Neutrophil (primary cell): Measurements from ENCODE around the gene GNAL.

Experiments used
- H3K27ac ChIP-seq: fragments of 200-600 bp; sonication (generic); 2 replicates; pipeline ENCODE4 v1.5.1; 2016; ENCODE audit warnings: mild to moderate bottlenecking, moderate library complexity
- H3K27me3 ChIP-seq: fragments of 200-600 bp; sonication (generic); 2 replicates; pipeline ENCODE4 v1.6.0; 2016; ENCODE audit warnings: mild to moderate bottlenecking
- H3K36me3 ChIP-seq: fragments of 200-600 bp; sonication (generic); 2 replicates; pipeline ENCODE4 v1.5.1; 2017
- H3K4me1 ChIP-seq, 2 experiments: fragments of 200-600 bp in 1 of 2; sonication (generic) in 1 of 2; 1 replicate in 1 of 2; 2 replicates in 1 of 2; pipeline versions ENCODE4 v1.5.1 to v1.6.1; 2013 to 2016; ENCODE audit warnings: low read depth in 1 of 2, low read length in 1 of 2, mild to moderate bottlenecking in 1 of 2, moderate library complexity in 1 of 2; ENCODE audit not compliant: control insufficient read depth in 1 of 2, insufficient read depth in 1 of 2
- H3K4me3 ChIP-seq, 2 experiments: fragments of 200-600 bp in 1 of 2; sonication (generic) in 1 of 2; 1 replicate in 1 of 2; 2 replicates in 1 of 2; pipeline ENCODE4 v1.5.1; 2013 to 2016; ENCODE audit warnings: low read depth in 1 of 2, low read length in 1 of 2, mild to moderate bottlenecking in 1 of 2, moderate library complexity in 1 of 2
- H3K9me3 ChIP-seq: fragments of 200-600 bp; sonication (generic); 2 replicates; pipeline ENCODE4 v1.5.1; 2016
- CTCF ChIP-seq: fragments of 200-600 bp; sonication (generic); IDR thresholded peaks from 2 replicates; pipeline ENCODE4 v1.5.1; 2016; ENCODE audit warnings: antibody characterized with exemption

GNAL gene

GRCh38 chr18:11761553-11761952 is 72.5 kb downstream of the GNAL start:
- Histone ChIP-seq H3K4me1 (no peaks in the 10 kb centered on the region), H3K4me3 (no peak overlapping the region), H3K27me3 (peaks cover 33% of the 10 kb centered on the region), H3K9me3 (no peaks in the 10 kb centered on the region), H3K36me3 (no peaks in the 10 kb centered on the region), H3K27ac (no peak overlapping the region)
- TF ChIP-seq CTCF: no peak

DNA sequence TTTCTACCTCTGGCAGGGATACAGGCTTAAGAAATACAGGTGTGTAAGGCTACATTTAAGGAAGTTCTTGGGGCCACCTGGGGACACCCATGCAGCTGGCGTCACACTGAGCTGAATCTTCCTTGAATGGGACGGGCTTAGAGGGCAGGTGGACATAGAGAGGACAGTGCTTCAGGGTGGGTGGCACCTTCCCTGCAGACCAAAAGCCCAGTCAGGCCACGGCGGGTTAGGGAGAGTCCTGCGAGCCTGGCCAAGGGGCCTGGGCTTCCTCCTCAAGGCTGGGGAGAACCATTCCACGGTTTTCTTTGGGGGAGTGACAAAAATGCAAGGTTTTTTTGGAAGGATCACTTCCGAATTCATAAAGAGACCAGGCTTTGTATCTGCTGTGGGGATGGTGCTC is 73.4 kb downstream of the GNAL start:
- no peak overlapping the region for H3K27ac ChIP-seq
- TF ChIP-seq CTCF: no peak

DNA sequence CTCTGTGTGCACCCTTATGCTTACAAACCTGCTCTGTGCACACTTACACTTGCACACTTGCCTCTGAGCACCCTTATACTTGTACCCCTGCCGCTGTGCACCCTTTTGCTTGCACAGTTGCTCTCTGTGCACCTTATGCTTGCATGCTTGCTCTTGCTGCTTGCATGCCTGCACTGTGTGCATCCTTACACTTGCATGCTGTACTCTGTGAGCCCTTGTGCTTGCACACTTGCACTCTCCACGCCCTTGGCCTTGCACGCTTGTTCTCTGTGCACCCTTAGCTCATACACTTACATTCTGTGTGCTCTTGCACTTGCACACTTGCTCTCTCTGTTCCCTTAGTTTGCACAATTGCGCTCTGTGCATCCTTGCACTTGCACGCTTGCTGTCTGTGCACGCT is 78.3 kb downstream of the GNAL start:
- Histone ChIP-seq H3K27me3 (peaks cover 56% of the 10 kb centered on the region), H3K9me3 (no peaks in the 10 kb centered on the region), H3K27ac (no peak overlapping the region), H3K4me1 (no peaks in the 10 kb centered on the region), H3K36me3 (no peaks in the 10 kb centered on the region), H3K4me3 (no peak overlapping the region)
- TF ChIP-seq CTCF: no peak

More for the DNA sequence above, 73.4 kb downstream of the GNAL start:
- Histone ChIP-seq H3K4me3 (no peak overlapping the region), H3K27me3 (peaks cover 30% of the 10 kb centered on the region), H3K9me3 (no peaks in the 10 kb centered on the region), H3K36me3 (no peaks in the 10 kb centered on the region), H3K4me1 (no peaks in the 10 kb centered on the region)

DNA sequence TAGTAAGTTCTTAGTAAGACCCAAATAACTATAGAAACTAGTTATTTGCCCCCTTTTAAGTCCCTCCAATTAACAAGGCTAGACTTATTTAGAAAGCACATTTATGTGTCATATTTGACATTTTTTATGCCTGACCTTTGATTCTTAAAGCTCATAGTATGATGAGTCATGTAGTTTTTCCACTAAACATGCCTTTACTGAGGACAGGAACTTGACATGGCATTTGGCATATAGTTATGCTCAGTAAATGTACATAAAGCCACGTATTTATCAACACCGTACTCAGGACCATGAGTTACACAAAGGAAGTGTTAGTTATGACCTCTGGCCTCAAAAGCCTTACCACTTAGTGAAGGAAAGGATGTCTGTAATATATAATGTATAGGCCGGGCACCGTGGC is 78.9 kb downstream of the GNAL start:
- no peak for TF ChIP-seq CTCF
- Histone ChIP-seq H3K4me3 (no peak overlapping the region), H3K27me3 (peaks cover 62% of the 10 kb centered on the region), H3K9me3 (no peaks in the 10 kb centered on the region), H3K36me3 (no peaks in the 10 kb centered on the region), H3K27ac (no peak overlapping the region), H3K4me1 (no peaks in the 10 kb centered on the region)

DNA sequence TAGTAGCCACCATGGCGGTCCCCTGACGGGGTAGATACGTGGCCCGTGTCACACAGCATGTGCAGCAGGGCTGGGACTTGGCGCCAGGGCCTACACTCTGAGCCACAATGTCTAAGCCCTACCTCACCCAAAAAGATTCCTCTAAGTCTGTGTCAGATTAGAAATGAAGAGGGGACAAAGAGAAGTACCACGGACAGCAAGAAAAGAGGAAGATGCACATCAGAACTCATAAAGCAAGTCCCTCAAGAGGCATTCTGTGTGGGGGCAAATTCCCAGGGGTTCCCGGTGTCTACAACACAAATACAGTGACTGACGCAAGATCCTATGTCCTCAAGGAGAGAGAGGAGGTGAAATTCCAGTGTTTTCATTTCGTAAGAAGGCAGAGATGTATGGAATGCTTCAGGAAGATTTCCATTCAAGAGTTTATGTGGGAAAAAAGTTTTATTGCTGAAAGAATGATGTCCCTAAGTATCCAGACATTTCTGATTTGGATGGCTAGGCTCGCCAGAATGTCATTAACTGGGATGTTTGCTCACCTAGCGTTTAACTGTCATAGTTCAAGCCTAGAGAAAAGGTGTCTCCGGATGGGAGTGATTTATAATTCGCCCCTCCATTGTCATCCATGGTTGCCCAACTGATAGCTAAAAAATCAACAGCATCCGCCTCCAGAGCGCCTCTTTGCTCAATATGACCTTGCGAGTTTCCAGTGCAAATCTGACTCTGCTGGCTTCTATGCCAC is 86.5 kb downstream of the GNAL start:
- Histone ChIP-seq H3K36me3 (no peaks in the 10 kb centered on the region), H3K9me3 (no peaks in the 10 kb centered on the region), H3K4me3 (no peak overlapping the region), H3K4me1 (no peaks in the 10 kb centered on the region), H3K27ac (no peak overlapping the region), H3K27me3 (peaks cover 58% of the 10 kb centered on the region)
- no peak for TF ChIP-seq CTCF
